ENCODE measurements around the gene RAI1.
A peak's percentile ranks its signal among the peaks of the same experiment; 100 is the strongest.

Gene RAI1

GRCh38 chr17:17823433-17824118, 142.3 kb downstream of the RAI1 start (continued):
- TF ChIP-seq ZNF692 (tag by site-specific recombination; IDR thresholded peaks at IDR 0.05) (peak; percentile 77), ZNF660 (tag by site-specific recombination; IDR thresholded peaks at IDR 0.05) (no peak), ZNF529 (tag by site-specific recombination; IDR thresholded peaks at IDR 0.05; ENCODE audit: insufficient replicate concordance) (no peak), ZNF266 (tag by site-specific recombination; IDR thresholded peaks at IDR 0.05; ENCODE audit: low read depth) (no peak), ZFP41 (tag by site-specific recombination; IDR thresholded peaks at IDR 0.05; ENCODE audit: borderline replicate concordance) (no peak), ZNF510 (tag by site-specific recombination; IDR thresholded peaks at IDR 0.05; ENCODE audit: insufficient replicate concordance) (no peak), ATF2 (tag by site-specific recombination; IDR thresholded peaks at IDR 0.05; ENCODE audit: low read depth) (no peak), ZNF677 (tag by site-specific recombination; IDR thresholded peaks at IDR 0.05) (no peak), ZSCAN23 (tag by site-specific recombination; IDR thresholded peaks at IDR 0.05) (no peak), ZBTB21 (tag by site-specific recombination; IDR thresholded peaks at IDR 0.05) (no peak), ZNF704 (tag by site-specific recombination; IDR thresholded peaks at IDR 0.05) (no peak), ZNF549 (tag by site-specific recombination; IDR thresholded peaks at IDR 0.05) (no peak), ZNF670 (tag by site-specific recombination; IDR thresholded peaks at IDR 0.05; ENCODE audit: low read depth) (no peak), ZNF394 (tag by site-specific recombination; IDR thresholded peaks at IDR 0.05; ENCODE audit: borderline replicate concordance) (no peak), ZNF785 (tag by site-specific recombination; IDR thresholded peaks at IDR 0.05) (no peak), ZNF621 (tag by site-specific recombination; IDR thresholded peaks at IDR 0.05) (no peak), ZNF174 (tag by site-specific recombination; IDR thresholded peaks at IDR 0.05) (no peak), ZNF324 (tag by site-specific recombination; IDR thresholded peaks at IDR 0.05) (no peak), SP2 (tag by site-specific recombination; IDR thresholded peaks at IDR 0.05) (no peak), PATZ1 (tag by site-specific recombination; IDR thresholded peaks at IDR 0.05) (peak; percentile 87), ZNF132 (tag by site-specific recombination; IDR thresholded peaks at IDR 0.05; ENCODE audit: borderline replicate concordance) (no peak), ZNF121 (tag by site-specific recombination; IDR thresholded peaks at IDR 0.05) (0 out of 2 replicates have a peak, but pooled peaks have one; percentile 32), HOXC10 (CRISPR knock-in tag; IDR thresholded peaks at IDR 0.05) (no peak), ZNF521 (tag by site-specific recombination; IDR thresholded peaks at IDR 0.05) (no peak), ZBTB44 (tag by site-specific recombination; IDR thresholded peaks at IDR 0.05) (peak; percentile 51; the same call in 1 of the 2 replicates), KLF8 (tag by site-specific recombination; IDR thresholded peaks at IDR 0.05) (peak; percentile 75), ZNF391 (tag by site-specific recombination; IDR thresholded peaks at IDR 0.05; ENCODE audit: borderline replicate concordance, low read depth) (no peak), ZNF514 (tag by site-specific recombination; IDR thresholded peaks at IDR 0.05) (no peak)
- TF ChIP-seq, protein P1, sequence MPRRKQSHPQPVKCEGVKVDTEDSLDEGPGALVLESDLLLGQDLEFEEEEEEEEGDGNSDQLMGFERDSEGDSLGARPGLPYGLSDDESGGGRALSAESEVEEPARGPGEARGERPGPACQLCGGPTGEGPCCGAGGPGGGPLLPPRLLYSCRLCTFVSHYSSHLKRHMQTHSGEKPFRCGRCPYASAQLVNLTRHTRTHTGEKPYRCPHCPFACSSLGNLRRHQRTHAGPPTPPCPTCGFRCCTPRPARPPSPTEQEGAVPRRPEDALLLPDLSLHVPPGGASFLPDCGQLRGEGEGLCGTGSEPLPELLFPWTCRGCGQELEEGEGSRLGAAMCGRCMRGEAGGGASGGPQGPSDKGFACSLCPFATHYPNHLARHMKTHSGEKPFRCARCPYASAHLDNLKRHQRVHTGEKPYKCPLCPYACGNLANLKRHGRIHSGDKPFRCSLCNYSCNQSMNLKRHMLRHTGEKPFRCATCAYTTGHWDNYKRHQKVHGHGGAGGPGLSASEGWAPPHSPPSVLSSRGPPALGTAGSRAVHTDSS (tag by site-specific recombination; IDR thresholded peaks at IDR 0.05), result no peak
- TF ChIP-seq, protein P2, sequence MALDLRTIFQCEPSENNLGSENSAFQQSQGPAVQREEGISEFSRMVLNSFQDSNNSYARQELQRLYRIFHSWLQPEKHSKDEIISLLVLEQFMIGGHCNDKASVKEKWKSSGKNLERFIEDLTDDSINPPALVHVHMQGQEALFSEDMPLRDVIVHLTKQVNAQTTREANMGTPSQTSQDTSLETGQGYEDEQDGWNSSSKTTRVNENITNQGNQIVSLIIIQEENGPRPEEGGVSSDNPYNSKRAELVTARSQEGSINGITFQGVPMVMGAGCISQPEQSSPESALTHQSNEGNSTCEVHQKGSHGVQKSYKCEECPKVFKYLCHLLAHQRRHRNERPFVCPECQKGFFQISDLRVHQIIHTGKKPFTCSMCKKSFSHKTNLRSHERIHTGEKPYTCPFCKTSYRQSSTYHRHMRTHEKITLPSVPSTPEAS (tag by site-specific recombination; IDR thresholded peaks at IDR 0.05), result no peak

Data from HEK293 (cell line).